GM18520 (cell line): ENCODE data around the gene SRA1.

Experiments used
- ATAC-seq: cut with Tn5 transposase; IDR thresholded peaks from one replicate; pipeline ENCODE4 v1.9.1; 2021; ENCODE audit not compliant: unreplicated experiment

Gene SRA1

DNA sequence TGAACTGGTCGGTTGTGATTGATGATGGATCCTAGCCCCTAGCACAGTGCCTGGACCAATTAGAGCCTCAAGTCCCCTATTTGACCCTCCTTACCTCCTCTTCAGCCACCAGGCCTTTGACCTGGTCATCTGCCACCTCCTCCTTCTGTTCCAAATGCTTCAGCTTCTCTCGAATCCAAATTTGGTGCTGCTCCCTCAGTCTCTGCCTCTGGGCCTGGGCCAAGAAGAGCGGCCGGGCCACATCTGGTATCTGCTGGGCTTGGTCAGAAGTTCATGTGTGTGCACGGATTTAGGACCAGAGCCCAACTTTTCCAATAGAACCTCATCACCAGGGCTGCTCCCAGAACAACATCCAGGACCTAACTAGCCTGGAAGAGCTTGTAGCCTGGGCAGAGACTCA, 13.8 kb upstream of the SRA1 start:
- ATAC-seq: no peak

DNA sequence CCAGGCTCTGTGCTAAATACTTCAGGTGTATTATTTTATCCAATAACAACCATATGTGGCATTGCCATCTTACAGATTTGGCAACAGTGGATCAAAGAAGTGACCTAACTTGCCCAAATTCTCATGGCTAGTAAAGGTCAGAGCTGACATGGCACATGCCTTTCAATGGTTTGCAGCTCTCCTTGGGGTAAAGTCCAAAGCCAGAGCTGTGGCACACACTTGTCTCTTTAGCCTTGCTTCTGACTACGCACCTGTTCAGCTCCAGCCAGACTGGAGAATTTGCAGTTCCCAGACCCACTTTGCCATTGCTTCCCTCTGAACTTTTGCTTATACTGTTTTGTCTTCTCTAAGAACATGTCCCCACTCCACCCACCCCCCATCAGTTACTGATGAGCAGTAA, 13.2 kb upstream of the SRA1 start:
- ATAC-seq: no peak

DNA sequence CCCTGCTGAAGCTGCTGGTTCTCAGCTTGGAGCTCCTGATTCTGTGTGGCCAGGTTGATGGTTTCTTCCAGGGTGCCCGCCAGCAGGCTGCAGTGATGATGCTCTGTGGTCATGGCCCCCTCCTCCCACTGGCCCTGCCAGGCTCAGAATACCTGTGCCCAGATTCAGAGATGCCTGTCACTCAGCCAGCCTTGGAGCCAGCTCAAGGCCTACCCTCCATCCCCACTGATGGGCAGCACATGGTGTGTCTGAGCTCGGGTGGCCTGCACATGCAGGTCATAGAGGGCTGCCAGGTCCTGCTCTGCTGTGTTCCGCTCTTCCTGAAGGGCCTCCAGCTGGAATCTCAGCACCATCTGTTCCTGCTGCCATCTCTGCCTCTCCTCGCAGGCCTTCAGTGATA, 12.8 kb upstream of the SRA1 start:
- no peak for ATAC-seq

DNA sequence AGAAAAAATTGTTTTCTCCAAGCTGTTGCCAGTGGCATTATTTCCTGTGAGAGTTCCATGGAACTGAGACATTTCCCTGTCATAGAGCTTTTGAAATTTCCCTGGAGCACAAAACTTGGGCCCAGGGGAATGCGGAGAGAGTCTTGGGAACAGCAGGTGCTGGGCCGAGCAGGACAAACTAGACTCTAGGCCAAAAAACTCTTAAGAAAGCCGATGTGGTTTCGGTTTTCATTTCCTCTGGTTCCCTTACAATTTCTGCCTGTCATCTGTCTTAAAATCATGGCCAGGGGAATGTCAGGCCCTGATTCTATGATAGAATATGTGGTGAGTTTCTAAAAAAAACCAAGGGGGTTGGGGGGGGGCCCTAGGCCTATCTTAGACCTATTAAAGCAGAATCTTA, 11.9 kb upstream of the SRA1 start:
- no peak for ATAC-seq

DNA sequence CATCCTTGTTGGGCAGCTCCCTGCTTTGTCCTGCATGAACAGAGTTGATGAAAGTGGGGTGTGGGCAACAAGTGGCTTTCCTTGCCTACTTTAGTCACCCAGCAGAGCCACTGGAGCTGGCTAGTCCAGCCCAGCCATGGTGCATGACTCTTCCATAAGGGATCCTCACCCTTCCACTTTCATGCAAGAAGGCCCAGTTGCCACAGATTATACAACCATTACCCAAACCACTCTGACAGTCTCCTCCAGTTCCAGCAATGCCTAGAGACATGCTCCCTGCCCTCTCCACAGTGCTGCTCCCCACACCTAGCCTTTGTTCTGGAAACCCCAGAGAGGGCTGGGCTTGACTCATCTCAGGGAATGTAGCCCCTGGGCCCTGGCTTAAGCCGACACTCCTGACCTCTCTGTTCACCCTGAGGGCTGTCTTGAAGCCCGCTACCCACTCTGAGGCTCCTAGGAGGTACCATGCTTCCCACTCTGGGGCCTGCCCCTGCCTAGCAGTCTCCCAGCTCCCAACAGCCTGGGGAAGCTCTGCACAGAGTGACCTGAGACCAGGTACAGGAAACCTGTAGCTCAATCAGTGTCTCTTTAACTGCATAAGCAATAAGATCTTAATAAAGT, 11.3 kb upstream of the SRA1 start:
- no peak for ATAC-seq

DNA sequence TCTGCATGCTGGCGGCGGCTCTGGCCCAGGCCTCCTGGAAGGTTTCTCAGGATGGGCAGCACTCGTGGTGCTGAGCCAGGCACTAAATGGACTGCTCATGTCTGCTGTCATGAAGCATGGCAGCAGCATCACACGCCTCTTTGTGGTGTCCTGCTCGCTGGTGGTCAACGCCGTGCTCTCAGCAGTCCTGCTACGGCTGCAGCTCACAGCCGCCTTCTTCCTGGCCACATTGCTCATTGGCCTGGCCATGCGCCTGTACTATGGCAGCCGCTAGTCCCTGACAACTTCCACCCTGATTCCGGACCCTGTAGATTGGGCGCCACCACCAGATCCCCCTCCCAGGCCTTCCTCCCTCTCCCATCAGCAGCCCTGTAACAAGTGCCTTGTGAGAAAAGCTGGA, 10.6 kb upstream of the SRA1 start:
- ATAC-seq: no peak

DNA sequence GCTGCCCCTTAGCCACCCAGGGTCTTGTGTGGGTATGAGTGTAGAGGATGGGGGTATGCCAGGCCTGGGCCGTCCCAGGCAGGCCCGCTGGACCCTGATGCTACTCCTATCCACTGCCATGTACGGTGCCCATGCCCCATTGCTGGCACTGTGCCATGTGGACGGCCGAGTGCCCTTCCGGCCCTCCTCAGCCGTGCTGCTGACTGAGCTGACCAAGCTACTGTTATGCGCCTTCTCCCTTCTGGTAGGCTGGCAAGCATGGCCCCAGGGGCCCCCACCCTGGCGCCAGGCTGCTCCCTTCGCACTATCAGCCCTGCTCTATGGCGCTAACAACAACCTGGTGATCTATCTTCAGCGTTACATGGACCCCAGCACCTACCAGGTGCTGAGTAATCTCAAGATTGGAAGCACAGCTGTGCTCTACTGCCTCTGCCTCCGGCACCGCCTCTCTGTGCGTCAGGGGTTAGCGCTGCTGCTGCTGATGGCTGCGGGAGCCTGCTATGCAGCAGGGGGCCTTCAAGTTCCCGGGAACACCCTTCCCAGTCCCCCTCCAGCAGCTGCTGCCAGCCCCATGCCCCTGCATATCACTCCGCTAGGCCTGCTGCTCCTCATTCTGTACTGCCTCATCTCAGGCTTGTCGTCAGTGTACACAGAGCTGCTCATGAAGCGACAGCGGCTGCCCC, 10.0 kb upstream of the SRA1 start:
- ATAC-seq: peak; percentile 15

DNA sequence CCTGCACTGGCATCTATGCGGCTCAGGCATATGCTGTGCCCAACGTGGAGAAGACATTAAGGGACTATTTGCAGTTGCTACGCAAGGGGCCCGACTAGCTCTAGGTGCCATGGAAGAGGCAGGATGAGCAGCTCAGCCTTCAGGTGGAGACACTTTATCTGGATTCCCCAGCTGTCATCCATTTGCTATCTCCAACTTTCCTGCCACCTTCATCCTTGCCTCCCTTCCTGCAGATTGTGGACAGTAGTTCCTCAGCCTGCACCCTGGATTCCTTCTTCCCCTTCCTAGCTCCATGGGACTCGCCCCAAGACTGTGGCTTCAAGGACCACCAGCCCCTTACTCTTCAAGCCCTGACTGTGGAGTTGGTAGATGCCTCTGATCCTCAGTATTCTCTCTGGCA, 9.4 kb upstream of the SRA1 start:
- no peak for ATAC-seq

DNA sequence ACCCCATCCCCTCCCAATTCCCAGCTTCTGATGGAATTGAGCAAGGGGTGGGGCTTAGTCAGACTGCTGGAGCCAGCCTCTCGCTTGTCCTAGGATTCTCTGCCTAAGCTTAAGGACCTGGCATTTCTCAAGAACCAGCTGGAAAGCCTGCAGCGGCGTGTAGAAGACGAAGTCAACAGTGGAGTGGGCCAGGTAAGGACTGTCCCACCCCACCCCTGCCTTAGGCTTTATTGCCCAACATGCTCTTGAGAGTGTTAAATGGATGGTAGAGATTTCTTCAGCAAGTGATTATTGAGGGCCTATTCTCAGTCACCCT, 8.5 kb upstream of the SRA1 start:
- ATAC-seq: no peak

DNA sequence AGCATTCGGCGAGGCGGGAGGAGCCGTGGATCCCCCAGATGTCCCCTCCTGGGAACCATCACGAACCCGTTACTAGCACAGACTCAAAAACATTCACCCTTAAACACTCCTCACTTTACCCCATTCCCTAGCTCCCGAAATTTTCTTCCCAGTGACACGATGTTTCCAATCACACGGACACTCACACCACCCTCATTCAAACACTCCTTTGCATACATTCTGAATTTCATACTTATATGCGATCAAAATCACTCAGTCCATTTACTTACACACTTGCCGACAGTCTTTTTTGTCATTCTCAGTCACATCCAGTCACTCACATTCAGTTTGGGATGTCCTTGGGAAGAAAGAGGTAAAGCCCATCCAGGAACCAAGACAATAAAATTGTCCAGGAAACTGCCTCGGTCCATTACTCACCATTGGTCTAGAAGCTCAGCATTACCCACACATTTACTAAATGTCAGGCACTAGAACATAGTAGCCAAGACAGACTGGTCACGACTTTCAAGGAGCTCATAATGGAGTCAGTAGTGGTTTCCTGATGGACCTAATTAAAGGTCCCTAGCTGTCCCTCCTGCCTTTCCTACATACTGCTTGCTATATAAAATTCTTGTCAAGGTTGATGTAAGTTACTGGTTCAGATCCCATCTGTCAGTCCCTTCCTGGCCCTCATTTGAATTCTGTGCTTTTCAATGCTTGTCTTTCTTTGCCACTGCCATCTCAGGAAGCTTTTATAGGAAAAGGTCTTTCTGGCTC, 7.9 kb upstream of the SRA1 start:
- ATAC-seq: no peak

DNA sequence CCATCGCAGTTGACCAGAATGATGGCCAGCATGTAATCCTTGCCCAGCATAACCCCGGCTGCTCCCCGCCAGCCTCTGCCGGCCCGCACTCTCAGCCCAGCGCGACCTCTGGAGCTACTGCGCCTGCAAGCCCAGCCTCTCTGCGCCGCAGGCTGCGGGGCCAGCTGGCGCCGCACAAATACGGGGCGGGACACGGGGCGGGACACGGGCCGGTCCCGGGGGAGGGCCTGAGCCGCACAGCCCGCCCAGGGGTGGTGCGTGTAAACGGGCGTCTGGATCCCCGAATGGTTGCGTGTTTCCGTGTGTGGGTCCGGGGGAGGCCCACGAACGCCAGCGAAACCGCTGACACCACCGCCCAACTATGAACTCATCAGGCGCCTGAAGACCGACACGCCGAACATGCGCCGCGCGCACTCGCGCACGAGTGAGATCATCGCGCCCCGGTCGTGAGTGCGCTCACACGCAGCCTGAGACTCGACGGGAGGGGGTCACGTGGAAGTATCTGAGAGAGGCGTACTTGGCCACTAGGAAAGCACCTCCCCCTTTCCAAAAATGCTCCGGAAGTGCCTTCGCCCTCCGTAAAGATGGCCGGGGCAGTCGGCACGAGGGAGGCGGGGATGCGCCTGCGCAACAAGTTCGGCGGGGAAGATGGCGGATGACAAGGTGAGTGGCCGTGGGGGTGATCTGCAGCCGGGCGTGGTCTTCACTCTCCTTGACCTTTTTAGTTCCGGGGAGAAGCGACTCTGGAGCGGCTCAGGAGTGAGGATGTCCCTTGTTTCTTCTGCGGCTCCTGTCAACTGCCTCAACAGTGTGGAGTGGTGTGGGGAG, 7.1 kb upstream of the SRA1 start, which contains the start of the genes APBB3 and SLC35A4:
Gene APBB3 (minus strand): TSS at position 403 of the 828 bp plus-strand sequence. CDS start 353 bp downstream, at position 50.
Gene SLC35A4 (plus strand): TSS at position 633 of the 828 bp plus-strand sequence. CDS start 2,342 bp downstream, outside the sequence.
- peak; percentile 74 for ATAC-seq

DNA sequence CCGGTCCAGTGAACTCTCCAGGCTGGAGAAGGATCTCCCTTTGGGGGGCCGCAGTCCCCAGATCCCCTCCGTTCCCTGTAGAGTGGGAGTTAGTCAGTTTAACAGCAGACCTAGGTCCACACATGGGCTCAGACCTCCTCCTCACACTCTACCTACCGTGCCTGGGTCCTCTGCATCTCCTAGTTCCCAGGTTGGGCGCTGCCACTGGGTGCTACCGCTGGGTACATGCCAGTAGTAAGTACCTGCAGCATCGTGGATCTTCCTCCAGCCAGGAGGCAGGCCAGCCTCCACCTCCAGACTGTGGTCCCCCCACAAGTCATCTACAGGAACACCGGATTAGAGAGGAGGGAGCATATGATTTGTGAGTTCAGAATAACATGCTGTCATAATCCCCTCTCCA, 6.3 kb upstream of the SRA1 start:
- no peak for ATAC-seq

DNA sequence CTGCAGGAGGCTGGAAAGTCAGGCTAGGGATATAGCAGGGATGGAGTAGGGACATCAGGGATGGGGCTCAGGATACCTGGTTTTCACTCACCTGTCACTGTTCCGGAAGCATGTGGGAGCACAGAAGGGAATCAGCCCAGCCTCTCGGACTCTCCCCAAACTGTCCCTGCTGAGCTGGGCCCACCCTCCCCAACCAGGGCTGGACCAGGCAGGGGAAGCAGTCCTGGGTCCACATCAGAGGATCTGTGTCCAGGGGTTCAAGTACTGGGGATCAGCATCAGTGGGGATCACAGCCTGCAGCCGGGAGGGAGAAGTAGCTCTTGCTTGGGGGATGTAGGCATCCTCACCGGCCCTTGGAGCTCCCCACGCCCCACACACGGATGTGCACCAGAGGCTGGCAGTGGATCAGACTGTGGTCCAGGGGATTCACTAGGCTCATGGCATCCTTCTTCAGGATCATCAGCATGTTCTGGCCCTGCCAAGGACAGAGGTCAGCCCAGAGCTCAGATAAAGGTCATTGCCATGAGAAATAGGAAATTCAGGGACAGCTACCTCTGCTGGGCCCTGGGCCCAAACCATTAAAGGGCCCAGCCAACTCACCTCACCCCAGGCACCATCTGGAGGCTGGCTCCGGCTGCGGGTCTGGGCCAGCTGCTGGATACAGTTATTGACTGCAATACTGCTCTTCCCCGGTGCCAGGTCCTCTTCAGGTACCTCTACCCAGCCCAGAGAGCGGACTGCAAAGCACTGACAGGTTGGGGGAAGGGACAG, 4.7 kb upstream of the SRA1 start:
- no peak for ATAC-seq

DNA sequence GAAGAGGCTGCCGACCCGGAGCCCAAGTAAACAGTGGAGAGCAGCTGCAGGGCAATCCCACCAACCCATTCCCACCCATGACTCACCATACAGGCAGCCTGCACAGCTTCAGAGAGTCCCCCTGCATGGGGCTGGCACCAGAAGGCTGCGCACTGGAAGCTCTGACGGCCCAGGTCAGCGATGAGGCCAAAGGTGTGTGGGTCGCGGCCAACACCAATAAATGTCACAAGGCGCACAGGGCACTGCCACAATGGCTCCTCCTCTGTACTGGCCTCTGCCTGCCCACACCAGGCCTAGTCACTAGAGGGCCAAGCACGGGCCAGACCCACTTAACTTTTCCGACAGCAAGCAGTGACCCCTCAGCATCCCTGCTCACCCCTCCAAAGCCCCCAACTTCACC, 3.0 kb upstream of the SRA1 start:
- no peak for ATAC-seq

DNA sequence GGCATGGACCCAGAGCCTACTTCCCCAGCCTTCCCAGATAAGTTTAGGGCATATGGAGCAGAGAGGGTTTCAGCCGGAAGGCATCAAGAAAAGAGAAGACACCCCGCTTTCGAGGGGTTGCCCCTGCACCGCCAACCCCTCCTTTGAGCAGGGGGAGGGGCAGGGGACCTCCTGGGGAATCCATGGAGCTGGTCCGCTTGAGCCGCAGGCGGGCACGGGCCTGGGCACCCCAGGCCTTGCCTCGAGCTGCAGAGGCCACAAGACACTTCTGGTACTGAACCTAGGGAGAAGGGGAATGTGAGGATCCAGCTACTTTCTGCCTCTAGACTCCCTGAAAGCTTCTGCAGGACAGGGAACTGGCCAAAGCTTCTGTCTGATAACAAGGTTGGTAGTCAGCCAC, 1.3 kb upstream of the SRA1 start:
- no peak for ATAC-seq

DNA sequence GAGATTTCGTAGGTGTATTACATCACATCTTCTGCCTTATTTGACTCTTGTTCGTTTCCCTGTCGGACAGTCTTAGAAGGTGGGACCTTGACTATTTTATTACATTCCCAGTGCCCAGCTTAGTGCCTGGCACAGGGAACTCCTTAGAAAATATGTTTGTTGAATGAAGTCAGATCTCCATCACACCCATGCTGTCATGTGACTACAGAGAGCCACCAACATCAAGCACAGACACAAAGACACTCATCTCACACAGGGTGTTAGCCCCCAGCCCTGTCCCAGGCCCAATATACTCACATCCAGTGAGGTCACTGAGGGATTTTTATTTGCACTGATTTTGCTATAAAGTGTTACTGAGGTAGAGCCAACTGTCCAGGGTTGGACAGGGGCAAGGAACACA, 692 bp upstream of the SRA1 start:
- ATAC-seq: no peak

DNA sequence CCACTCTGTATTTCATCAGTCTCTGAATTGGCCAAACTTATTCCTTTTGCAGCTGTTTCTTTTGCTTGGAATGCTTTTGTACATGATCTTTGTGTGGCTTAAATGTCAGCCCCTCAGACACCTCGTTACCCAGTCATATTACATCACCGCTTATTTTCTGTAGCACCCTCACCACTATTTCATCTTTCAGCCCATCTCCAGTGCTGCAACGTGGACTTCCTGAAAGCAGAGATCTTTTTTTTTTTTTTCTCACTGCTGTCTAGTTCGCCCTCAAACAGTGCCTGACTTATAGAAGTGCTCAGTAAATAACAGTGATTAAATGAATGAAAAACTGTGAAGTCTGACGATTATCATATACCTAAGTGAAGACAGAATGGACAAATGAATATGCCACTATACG, 835 bp downstream of the SRA1 start:
- no peak for ATAC-seq

DNA sequence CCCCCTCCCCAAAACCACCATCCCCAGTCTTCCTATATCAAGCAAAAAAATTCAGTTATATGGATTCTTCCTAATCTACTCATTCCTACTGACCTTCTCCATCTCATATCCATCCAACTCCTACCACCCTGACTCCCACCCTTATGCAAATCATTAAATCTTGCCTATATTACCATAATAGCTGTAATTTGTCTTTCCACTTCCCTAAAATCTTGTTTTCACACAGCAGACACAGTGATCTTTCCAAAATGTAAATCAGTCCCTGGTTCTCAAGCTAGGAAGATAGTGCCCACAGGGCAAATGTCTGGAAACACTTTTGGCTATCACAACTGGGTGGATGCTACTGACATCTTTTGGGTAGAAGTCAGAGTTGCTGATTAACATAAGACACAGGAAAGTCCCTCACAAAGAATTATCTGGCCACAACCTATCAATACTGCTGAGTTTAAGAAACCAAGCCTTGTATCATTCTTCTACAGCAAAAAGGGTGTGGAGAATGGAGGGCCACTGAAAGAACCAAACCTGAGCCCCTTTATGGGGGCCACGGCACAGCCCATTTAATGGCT, 1.4 kb downstream of the SRA1 start:
- peak; percentile 27 for ATAC-seq

DNA sequence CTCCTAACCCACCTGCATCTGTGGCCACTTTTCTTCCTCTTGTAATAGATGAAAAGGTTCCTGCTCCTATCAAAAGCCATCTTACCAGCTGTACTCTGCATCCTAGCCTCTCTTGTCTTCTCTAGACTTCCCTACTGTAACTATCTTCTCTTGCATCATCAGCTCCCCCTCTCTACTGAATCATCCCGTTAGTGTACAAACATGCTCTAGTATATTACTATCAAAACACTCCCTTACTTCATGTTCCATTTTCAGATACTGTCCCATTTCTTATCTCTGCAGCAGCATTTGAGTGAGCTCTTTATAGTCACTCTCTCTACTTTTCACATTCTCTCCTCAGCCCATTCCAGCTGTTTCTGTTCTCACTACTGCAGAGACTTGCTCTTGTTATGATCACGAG, 2.8 kb downstream of the SRA1 start:
- no peak for ATAC-seq

DNA sequence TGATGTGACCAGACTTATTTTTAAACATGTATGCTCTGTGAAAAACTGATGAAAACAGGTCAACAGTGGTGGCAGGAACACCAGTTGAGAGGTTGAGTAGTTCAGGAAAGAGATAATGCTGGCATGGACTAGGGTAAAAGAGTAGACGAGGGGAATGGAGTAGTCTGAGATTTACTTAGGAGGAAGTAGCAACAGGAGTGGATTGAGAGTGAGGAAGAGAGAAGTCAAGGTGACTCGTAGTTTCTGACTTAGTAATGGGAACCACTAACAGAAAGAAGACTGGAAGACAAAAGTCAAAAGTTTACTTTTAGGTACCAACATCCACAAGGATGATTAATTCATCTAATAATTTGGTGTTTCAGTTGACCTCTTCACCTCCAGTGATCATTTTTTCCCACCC, 3.6 kb downstream of the SRA1 start:
- ATAC-seq: no peak
